Hematopoietic multipotent progenitor cell treated with erythropoietin and hydrocortisone succinate and interleukin-3 and kit ligand, for 17 days (in vitro differentiated cells): ENCODE measurements around the gene OXLD1.

ENCODE experiments used
- DNase-seq: peaks from one replicate; pipeline ENCODE4 v3.0.0-alpha.2; 2015; ENCODE audit warnings: low spot score

The OXLD1 gene

GRCh38 chr17:81666342-81667191 lies at the start of gene OXLD1, which contains the start of gene CCDC137:
Gene OXLD1, minus strand, starts transcription at chr17:81666605. Its CDS starts 28 bp downstream, at chr17:81666577.
Gene CCDC137, plus strand, starts transcription at chr17:81666737. Its CDS starts 30 bp downstream, at chr17:81666767.
- DNase-seq: peak; percentile 93

- no peak for DNase-seq
Observed at GRCh38 chr17:81715107-81715871, 48.9 kb upstream of the OXLD1 start.

GRCh38 chr17:81714412-81715106 lies 48.2 kb upstream of the OXLD1 start:
- no peak for DNase-seq

GRCh38 chr17:81713556-81714411 lies 47.4 kb upstream of the OXLD1 start:
- no peak for DNase-seq

- DNase-seq: no peak
Observed at GRCh38 chr17:81713004-81713555, 46.7 kb upstream of the OXLD1 start.

GRCh38 chr17:81712468-81713003 lies 46.1 kb upstream of the OXLD1 start:
- no peak for DNase-seq

GRCh38 chr17:81711814-81712467 lies 45.5 kb upstream of the OXLD1 start, which contains the start of gene SLC25A10:
Gene SLC25A10, plus strand, starts transcription at chr17:81712284. Its CDS starts 143 bp downstream, at chr17:81712427.
- peak; percentile 73 for DNase-seq

- no peak for DNase-seq
Observed at GRCh38 chr17:81710514-81711308, 44.3 kb upstream of the OXLD1 start.

- no peak for DNase-seq
Observed at GRCh38 chr17:81708739-81709185, 42.4 kb upstream of the OXLD1 start.

- DNase-seq: no peak
Observed at GRCh38 chr17:81707725-81708646, 41.6 kb upstream of the OXLD1 start.

- no peak for DNase-seq
Observed at GRCh38 chr17:81706757-81707624, 40.6 kb upstream of the OXLD1 start.

GRCh38 chr17:81706232-81706611 lies 39.8 kb upstream of the OXLD1 start:
- DNase-seq: no peak

GRCh38 chr17:81705518-81706231 lies 39.3 kb upstream of the OXLD1 start:
- no peak for DNase-seq

- no peak for DNase-seq
Observed at GRCh38 chr17:81703747-81704654, 37.6 kb upstream of the OXLD1 start.
